Measurements from ENCODE around the gene CD63. TPM values are rescaled to one million over a fixed set of nuclear protein-coding genes. Genes with fewer than 3 reads are reported as not detected.
A peak's percentile ranks its signal among the peaks of the same experiment; 100 is the strongest.

The CD63 gene
- total and polyA plus RNA-seq, 9 of the 15 experiments (the other 6 are each of a cell fraction or from before 2014, with no cell fraction given): 313 to 735 (median 433) TPM

DNA sequence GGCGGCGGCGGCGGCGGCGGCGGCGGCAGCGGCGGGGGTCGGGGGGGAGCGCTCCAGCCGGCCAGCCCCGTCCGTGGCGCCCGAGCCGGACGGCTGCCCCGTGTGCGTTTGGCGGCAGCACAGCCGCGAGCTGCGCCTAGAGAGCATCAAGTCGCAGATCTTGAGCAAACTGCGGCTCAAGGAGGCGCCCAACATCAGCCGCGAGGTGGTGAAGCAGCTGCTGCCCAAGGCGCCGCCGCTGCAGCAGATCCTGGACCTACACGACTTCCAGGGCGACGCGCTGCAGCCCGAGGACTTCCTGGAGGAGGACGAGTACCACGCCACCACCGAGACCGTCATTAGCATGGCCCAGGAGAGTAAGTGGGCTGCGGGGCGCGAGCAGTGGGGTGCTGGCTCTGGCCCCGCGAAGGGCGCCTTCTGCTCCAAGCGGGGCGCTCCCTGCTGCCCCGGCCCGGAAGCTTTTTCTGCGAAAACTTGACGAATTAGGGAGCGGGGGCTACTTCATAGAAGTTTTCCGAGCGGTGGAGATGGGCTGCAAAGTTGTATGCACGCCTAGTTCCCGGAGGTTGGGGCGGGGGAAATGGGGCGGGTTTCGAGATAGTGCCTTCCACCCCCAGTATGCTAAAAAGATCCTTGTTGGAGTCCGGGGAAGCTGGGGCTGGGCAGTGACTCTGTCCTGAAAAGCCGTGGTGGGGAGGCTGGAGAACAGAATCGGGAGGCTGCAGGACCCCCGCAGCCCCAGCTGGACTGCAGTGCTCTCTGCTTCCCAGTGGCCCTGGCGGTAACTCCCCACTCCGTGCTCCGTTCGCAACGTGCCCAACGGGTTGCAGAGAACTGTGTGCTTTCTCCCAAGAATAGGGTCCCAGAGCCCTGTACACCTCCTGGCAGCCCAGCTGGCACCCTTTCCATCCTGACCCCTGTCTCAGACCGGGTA, 14.9 kb upstream of the CD63 start (continued):
- no peak for TF ChIP-seq ZNF197 (CRISPR knock-in tag; IDR thresholded peaks at IDR 0.05; ENCODE audit: low read depth)

DNA sequence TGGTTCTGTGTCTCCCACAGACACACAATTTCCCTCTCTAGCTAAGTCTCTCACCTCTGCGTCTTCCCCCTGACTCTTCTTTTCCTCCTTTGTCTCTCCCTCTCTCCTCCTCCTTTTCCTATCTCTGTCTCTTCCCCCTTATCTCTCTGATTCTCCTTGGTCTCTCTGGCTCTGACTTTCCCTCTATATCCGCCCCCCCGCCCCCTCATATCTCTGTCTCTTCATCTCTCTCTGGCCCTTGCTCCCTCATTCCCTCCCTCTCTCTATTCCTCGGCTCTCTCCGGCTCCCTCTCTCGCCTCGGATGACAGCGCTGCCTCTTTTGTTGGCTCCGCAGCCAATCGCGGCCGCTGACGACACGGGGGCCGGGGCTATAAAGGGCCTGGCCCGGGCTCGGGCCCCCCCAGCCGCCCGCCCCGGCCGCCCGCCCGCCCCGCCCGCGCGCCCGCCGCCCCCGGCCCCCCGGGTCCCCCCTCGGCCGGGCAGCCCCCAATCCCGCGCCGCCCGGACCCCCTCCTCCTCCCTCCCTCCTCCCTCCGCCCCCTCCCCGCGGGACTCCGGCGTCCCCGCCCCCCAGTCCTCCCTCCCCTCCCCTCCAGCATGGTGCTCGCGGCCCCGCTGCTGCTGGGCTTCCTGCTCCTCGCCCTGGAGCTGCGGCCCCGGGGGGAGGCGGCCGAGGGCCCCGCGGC, 14.1 kb upstream of the CD63 start, which contains the start of gene GDF11:
TSS of gene GDF11 (plus strand) at position 404 of the 687 bp plus-strand sequence. CDS start at position 599, 195 bp downstream.
- DNase-seq (ENCODE audit: extremely low read depth in 1 of 4, low spot score in 3 of 4): peak; percentile 87 to 92 (median 90)
- peak; percentile 78 for ATAC-seq
- Histone ChIP-seq H3K4me2 (ENCODE audit: insufficient read depth, low read length) (peak within 1 kb of the TSS; percentile 96), H4K20me1 (replicated peaks; ENCODE audit: control insufficient read depth, insufficient read depth, low read length) (no peaks in the 10 kb centered on the region), H3K4me1 (replicated peaks in 1 of 2; ENCODE audit: control insufficient read depth in 2 of 2, insufficient read depth in 2 of 2, low read length in 2 of 2) (peaks cover 38 to 44% of the 10 kb centered on the region in 2 experiments), H3K9me1 (ENCODE audit: control insufficient read depth, insufficient read depth, low read length) (no peaks in the 10 kb centered on the region), H3K27me3 (ENCODE audit: control insufficient read depth in 2 of 2, insufficient read depth in 2 of 2, low read length in 2 of 2) (no peaks in the 10 kb centered on the region), H3K4me3 (peak within 1 kb of the TSS; percentile 86), H3K79me2 (ENCODE audit: control insufficient read depth, insufficient read depth, low read length) (peaks cover 38% of the 10 kb centered on the region), H2AFZ (ENCODE audit: low read depth, low read length) (peak within 1 kb of the TSS; percentile 89), H3K27ac (ENCODE audit: extremely low read depth, low read depth, low read length) (peak within 1 kb of the TSS; percentile 64), H3K9ac (ENCODE audit: insufficient read depth in 1 of 2, low read depth in 2 of 2, low read length in 2 of 2) (peak within 1 kb of the TSS; percentile 67 to 98), H3K9me3 (replicated peaks; ENCODE audit: control insufficient read depth, insufficient read depth, low read depth, low read length) (no peaks in the 10 kb centered on the region; the same call in 1 of the 2 replicates), H3K36me3 (ENCODE audit: control insufficient read depth, insufficient read depth, low read length) (peaks cover 18% of the 10 kb centered on the region; the same call in 2 of the 3 replicates)
- peak; percentile 76 for FAIRE-seq
- 0% methylated on average over 1 of the region's 53 CpGs for WGBS (ENCODE audit: insufficient coverage, low coverage, missing lambda C conversion rate)
- no TSS peak for BruUV-seq (replicated peaks)
- in situ Hi-C loops (cut with MboI) (no loop called here), intact Hi-C loops (cut with micrococcal nuclease) (loop anchor here (2.0 kb wide), 1 partner anchor 184 kb away; the partner anchor contains the start of gene PYM1)
- CTCF ChIA-PET (ENCODE audit: low intra/inter-chr PET ratio): interaction anchor here (0.6 to 1.1 kb wide), 2 partner anchors 447 to 728 kb away, joined by 3 to 4 read pairs; no protein-coding TSS in a partner anchor
- POLR2A ChIA-PET: interaction anchor here (0.6 to 4.5 kb wide), 6 partner anchors 12 to 430 kb away, joined by 3 to 44 read pairs (median 3); partner anchors contain the start of gene CD63
- TF ChIP-seq, protein P1, sequence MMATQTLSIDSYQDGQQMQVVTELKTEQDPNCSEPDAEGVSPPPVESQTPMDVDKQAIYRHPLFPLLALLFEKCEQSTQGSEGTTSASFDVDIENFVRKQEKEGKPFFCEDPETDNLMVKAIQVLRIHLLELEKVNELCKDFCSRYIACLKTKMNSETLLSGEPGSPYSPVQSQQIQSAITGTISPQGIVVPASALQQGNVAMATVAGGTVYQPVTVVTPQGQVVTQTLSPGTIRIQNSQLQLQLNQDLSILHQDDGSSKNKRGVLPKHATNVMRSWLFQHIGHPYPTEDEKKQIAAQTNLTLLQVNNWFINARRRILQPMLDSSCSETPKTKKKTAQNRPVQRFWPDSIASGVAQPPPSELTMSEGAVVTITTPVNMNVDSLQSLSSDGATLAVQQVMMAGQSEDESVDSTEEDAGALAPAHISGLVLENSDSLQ (IDR thresholded peaks at IDR 0.05): peak; percentile 61
- peak; percentile 38; the same call in 1 of the 2 replicates for TF ChIP-seq ZNF316 (IDR thresholded peaks at IDR 0.05)
- TF ChIP-seq, protein P2, sequence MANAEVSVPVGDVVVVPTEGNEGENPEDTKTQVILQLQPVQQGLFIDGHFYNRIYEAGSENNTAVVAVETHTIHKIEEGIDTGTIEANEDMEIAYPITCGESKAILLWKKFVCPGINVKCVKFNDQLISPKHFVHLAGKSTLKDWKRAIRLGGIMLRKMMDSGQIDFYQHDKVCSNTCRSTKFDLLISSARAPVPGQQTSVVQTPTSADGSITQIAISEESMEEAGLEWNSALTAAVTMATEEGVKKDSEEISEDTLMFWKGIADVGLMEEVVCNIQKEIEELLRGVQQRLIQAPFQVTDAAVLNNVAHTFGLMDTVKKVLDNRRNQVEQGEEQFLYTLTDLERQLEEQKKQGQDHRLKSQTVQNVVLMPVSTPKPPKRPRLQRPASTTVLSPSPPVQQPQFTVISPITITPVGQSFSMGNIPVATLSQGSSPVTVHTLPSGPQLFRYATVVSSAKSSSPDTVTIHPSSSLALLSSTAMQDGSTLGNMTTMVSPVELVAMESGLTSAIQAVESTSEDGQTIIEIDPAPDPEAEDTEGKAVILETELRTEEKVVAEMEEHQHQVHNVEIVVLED (CRISPR knock-in tag; IDR thresholded peaks at IDR 0.05): no peak

Measured in K562 (cell line).